Measurements from ENCODE around the gene PITPNM3. TPM values are rescaled to one million over a fixed set of nuclear protein-coding genes. Genes with fewer than 3 reads are reported as not detected.
"Not testable (repeated sequence)": the region's sequence is repeated elsewhere in the genome, so short reads cannot be mapped to it uniquely, and the experiment has no call there.

PITPNM3 gene
- total RNA-seq, 4 donors from 2014 or later, result 2.1 to 5.4 (median 4.0) TPM

DNA sequence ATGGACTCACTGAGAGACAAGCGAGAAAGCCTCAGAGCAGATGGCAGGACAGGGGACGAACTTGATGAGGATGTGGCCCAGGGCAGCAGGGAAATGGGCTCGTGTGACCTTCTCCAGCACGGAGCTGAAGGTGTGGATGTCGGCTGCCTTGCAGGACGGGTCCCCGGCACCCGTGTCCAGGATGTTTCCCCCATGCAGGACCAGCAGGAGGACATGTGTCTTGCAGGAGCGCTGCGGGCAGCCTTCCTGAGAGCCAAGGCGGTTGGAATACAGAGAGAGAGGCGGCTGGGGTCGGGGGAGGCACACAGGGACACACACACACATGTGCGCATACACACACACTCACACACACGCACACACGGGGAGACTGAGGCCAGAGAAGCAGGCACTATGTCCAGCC is 72.8 kb downstream of the PITPNM3 start:
- no peaks in the 10 kb centered on the region for H3K9me3 ChIP-seq
- H3K4me3 ChIP-seq, result no peak overlapping the region
- H3K27ac ChIP-seq, result no peak overlapping the region
- no peak for DNase-seq
- H3K36me3 ChIP-seq, result no peaks in the 10 kb centered on the region
- no peak for TF ChIP-seq POLR2A (IDR thresholded peaks at IDR 0.05)
- TF ChIP-seq, protein P1, sequence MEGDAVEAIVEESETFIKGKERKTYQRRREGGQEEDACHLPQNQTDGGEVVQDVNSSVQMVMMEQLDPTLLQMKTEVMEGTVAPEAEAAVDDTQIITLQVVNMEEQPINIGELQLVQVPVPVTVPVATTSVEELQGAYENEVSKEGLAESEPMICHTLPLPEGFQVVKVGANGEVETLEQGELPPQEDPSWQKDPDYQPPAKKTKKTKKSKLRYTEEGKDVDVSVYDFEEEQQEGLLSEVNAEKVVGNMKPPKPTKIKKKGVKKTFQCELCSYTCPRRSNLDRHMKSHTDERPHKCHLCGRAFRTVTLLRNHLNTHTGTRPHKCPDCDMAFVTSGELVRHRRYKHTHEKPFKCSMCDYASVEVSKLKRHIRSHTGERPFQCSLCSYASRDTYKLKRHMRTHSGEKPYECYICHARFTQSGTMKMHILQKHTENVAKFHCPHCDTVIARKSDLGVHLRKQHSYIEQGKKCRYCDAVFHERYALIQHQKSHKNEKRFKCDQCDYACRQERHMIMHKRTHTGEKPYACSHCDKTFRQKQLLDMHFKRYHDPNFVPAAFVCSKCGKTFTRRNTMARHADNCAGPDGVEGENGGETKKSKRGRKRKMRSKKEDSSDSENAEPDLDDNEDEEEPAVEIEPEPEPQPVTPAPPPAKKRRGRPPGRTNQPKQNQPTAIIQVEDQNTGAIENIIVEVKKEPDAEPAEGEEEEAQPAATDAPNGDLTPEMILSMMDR (IDR thresholded peaks at IDR 0.05), result no peak
- H3K27me3 ChIP-seq, result no peaks in the 10 kb centered on the region
- H3K4me1 ChIP-seq, result no peaks in the 10 kb centered on the region

DNA sequence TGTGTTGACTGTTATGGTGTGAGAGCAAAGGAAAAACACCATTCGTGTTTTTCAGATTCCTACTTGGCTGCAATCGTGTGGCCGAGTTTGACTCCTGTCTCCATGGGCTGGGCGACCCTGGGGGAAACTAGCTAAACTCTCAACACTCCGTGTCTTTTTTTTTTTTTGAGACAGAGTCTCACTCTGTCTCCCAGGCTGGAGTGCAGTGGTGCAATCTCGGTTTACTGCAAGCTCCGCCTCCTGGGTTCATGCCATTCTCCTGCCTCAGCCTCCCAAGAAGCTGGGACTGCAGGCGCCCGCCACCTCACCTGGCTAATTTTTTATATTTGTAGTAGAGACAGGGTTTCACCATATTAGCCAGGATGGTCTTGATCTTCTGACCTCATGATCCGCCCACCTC is 73.6 kb downstream of the PITPNM3 start:
- H3K27me3 ChIP-seq, DNase-seq, H3K9me3 ChIP-seq, H3K36me3 ChIP-seq, H3K4me3 ChIP-seq, H3K27ac ChIP-seq, H3K4me1 ChIP-seq: not testable (repeated sequence)

DNA sequence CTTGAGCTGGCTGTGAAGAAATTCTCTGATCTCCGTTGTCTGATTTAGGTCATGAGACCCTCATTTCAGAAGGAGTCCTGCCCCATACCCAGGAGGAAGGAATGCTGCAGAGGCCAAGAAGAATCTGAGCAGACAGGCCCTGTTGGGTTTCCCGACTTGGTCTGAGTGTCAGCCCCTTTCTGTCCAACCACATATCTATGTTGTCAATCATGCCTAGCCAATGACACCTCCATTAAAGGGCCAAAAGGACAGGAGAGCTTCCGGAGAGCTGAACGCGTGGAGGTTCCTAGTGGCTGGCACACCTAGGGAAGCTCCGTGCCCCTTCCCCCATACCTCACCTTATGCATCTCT is 74.3 kb downstream of the PITPNM3 start:
- no peaks in the 10 kb centered on the region for H3K27me3 ChIP-seq
- no peak for DNase-seq
- no peaks in the 10 kb centered on the region for H3K36me3 ChIP-seq
- H3K9me3 ChIP-seq, result no peaks in the 10 kb centered on the region
- H3K4me3 ChIP-seq, result no peak overlapping the region
- no peak overlapping the region for H3K27ac ChIP-seq
- no peaks in the 10 kb centered on the region for H3K4me1 ChIP-seq
- TF ChIP-seq POLR2A (IDR thresholded peaks at IDR 0.05), result no peak
- TF ChIP-seq, protein P1 (IDR thresholded peaks at IDR 0.05), result no peak

DNA sequence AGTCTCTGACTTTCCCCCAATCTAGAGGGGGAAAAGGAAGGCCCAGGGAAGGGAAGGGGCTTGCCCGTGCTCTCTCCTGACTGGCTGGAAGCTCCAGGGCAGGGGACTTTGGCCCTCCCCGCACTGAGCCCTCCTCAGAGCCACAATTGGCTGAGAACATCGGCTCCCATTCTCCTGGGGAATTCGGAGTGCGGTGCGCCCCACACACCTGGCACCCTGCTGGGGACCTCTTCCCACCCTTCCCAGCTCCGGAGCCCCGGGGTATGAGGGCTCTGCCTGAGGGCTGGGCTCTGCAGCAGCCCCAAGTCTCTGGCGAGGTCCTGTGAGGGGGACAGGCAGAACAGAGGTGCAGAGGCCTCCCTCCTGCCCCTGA is 76.1 kb downstream of the PITPNM3 start:
- Histone ChIP-seq H3K27me3 (no peaks in the 10 kb centered on the region), H3K4me1 (no peaks in the 10 kb centered on the region), H3K4me3 (no peak overlapping the region), H3K27ac (no peak overlapping the region), H3K36me3 (no peaks in the 10 kb centered on the region), H3K9me3 (no peaks in the 10 kb centered on the region)
- no peak for TF ChIP-seq POLR2A (IDR thresholded peaks at IDR 0.05)
- TF ChIP-seq, protein P1 (IDR thresholded peaks at IDR 0.05), result no peak
- no peak for DNase-seq

DNA sequence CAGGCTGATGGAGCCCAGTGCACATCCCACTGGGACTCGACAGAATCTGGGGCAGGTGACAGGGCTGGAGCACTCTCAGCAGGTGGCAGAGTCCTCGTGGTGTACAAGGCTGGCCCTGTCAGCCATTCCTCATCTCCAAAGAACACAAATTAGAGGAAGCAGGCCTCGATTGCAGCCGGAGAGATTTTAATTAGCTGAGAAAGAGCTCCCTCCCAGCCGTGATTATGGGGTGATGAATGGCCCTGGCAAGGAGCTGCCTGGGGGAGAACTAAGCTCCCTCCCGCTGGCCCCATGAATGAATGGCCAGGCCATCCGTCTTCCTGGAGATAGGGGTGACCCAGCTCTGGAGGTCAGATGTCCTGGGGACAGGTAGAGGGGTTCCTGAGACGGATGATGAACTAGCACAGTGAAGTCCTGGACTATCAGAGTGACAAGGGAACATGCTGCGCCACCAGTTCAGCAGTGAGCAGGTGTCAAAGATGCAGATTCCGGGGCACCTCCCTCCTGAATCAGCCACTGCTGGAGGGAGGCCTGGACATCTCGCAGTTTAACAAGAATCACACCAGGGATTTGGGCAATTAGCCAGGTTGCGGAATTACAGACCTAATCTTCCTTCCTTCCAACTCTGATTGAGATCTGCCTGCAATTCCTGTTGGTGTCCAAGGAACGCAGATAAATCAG is 76.6 kb downstream of the PITPNM3 start:
- H3K9me3 ChIP-seq, result no peaks in the 10 kb centered on the region
- no peaks in the 10 kb centered on the region for H3K4me1 ChIP-seq
- no peak for DNase-seq
- no peak overlapping the region for H3K27ac ChIP-seq
- H3K4me3 ChIP-seq, result no peak overlapping the region
- TF ChIP-seq, protein P1 (IDR thresholded peaks at IDR 0.05), result no peak
- TF ChIP-seq POLR2A (IDR thresholded peaks at IDR 0.05), result no peak
- no peaks in the 10 kb centered on the region for H3K36me3 ChIP-seq
- H3K27me3 ChIP-seq, result no peaks in the 10 kb centered on the region

DNA sequence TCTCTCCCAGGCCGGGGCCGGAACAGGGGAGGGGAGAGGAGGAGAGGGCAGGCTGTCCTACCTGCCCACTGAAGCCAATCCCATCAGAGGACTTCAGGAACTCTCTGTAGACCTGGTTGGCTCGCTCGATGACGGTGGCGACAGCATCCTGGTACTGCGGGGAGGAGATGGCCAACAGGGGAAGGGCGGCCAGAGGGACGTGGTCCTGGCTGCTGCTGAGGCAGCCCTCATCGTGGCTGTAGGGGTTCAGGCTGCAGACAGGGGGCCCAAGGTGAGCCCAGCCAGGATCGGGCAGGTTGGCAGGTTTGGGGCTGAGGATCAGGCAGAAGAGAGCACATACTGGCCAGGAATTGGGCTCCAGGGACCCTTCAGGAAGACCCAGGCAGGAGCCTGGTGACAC is 77.9 kb downstream of the PITPNM3 start:
- DNase-seq, result no peak
- no peak overlapping the region for H3K4me3 ChIP-seq
- no peaks in the 10 kb centered on the region for H3K27me3 ChIP-seq
- no peaks in the 10 kb centered on the region for H3K36me3 ChIP-seq
- no peak overlapping the region for H3K27ac ChIP-seq
- H3K9me3 ChIP-seq, result no peaks in the 10 kb centered on the region
- TF ChIP-seq, protein P1 (IDR thresholded peaks at IDR 0.05), result no peak
- TF ChIP-seq POLR2A (IDR thresholded peaks at IDR 0.05), result no peak
- H3K4me1 ChIP-seq, result no peaks in the 10 kb centered on the region
